LNCAP (cell line): ENCODE measurements around the gene ARNT2.

Experiments used
- TF ChIP-seq, protein P1 (sequence below): fragments of 450-650 bp; IDR thresholded peaks from 2 replicates; pipeline ENCODE4 v1.5.1; 2017; ENCODE audit warnings: mild to moderate bottlenecking

Gene ARNT2

DNA sequence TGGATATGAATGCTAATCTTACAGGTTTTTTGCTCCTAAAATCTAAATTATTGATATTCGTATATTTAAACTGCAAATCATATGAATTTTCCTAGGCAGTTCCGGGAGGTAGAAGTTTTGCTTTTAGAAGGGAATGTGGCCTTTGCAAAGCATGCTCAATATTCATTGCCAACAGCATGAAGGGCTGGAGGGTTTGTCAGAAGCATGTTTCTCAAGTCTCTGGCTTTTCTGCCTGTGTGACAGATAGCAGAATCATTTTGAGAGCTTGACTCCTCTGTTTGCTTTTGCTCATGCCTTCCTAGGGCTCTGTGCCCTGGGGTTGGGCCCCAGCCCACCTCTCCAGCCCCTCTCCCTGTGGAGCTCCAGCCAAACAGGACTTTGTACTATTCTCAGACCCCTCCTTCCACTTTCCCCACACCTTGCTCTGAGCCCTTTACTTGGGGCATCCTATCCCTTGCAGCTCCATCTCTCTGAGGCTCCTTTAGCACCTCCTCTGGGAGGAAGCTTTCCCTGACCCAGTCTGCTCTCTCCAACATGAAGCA is 91.3 kb downstream of the ARNT2 start:
- TF ChIP-seq, protein P1, sequence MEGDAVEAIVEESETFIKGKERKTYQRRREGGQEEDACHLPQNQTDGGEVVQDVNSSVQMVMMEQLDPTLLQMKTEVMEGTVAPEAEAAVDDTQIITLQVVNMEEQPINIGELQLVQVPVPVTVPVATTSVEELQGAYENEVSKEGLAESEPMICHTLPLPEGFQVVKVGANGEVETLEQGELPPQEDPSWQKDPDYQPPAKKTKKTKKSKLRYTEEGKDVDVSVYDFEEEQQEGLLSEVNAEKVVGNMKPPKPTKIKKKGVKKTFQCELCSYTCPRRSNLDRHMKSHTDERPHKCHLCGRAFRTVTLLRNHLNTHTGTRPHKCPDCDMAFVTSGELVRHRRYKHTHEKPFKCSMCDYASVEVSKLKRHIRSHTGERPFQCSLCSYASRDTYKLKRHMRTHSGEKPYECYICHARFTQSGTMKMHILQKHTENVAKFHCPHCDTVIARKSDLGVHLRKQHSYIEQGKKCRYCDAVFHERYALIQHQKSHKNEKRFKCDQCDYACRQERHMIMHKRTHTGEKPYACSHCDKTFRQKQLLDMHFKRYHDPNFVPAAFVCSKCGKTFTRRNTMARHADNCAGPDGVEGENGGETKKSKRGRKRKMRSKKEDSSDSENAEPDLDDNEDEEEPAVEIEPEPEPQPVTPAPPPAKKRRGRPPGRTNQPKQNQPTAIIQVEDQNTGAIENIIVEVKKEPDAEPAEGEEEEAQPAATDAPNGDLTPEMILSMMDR, result no peak

DNA sequence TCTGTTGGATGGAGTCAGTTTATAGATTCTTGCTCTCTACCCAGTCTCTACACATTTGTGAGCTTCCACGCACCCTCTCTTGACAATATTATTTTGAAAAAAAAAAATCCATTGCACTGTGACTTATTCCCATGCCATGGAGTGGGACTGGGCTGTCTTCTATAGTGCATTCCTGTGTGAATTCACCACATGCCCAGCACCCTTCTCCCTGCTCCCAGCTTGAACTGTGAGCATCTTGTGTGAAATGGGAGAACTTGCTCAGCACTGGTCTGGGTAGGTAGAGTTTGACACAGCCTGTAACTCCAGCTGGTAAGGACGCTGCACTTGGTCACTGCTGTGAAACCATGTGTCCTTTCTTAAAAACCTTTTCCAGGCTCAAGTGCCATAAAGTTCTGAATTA is 91.9 kb downstream of the ARNT2 start:
- TF ChIP-seq, protein P1, result no peak

DNA sequence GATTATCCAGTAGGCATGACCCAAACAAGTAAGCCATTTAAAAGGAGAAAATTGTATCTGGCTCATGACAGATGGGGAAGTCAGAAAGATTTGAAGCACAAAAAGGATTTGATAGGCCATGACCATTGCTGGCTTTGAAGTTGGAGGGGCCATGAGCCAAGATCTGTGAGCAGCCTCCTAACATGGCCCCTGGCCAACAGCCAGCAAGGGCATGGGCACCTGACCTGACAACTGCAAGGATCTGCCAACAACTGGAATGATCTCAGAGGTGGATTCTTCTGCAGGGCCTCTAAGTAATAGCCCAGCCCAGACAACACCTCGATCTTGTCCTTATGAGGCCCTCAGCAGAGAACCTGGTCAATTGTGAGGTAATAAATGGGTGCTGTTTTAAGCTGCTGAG is 93.0 kb downstream of the ARNT2 start:
- TF ChIP-seq, protein P1, result no peak

DNA sequence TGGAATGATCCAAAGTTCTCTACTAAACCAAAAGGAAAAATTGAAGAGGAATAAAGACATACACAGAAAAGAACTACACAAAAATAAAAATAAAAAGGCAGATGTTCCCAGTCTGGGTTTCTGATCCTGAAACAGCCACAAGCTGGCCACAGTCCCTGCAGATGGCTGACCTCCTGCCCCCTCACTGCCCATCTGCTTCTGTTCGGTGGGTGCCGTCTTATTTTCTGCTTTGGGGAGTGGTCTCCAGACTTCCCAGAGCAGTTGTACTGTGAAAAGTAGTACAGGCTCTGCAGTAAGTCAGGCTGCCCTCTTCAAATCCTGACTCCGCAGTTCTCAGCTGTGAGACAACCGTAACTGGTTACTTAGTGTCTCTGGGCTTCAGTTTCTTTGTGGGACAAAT is 94.5 kb downstream of the ARNT2 start:
- TF ChIP-seq, protein P1, result no peak

DNA sequence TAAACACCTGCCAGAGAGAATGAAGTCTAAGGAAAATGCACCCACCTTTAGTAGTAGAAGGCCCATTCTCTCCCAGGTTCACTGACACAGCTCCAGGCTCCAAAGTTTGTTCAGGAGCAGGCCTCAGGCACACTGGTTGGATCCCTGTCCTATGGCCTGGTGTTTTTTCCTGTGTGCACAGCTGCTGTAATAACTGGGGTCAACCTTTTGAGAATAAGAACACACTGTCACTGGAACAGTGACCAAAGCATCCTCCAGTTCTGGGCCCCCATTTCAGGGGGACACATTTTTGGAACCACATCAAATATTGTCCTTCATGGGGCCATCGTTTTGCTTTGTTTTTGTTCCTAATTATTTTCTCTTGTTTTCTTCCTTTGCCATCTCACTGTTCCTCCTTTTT is 95.8 kb downstream of the ARNT2 start:
- TF ChIP-seq, protein P1, result no peak

DNA sequence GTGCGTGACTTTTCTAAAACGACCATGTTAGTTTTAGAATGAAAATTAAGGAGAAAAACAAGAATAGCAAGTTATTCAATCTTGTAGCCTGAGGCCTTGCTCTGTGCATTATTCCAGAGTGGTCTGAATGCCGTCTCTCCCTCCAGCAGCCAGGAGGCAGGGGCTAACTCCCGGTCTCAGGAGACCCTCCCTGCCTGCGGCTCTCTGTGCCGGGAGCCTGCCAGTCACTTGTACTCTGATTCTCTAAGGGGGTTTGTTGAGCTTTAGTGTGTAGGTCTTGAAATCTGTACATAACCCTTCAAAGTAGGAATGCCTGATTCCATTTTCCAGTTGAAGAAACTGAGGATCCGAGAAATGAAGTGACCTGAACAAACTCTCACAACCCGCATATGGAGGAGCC is 97.3 kb downstream of the ARNT2 start:
- TF ChIP-seq, protein P1, result no peak

DNA sequence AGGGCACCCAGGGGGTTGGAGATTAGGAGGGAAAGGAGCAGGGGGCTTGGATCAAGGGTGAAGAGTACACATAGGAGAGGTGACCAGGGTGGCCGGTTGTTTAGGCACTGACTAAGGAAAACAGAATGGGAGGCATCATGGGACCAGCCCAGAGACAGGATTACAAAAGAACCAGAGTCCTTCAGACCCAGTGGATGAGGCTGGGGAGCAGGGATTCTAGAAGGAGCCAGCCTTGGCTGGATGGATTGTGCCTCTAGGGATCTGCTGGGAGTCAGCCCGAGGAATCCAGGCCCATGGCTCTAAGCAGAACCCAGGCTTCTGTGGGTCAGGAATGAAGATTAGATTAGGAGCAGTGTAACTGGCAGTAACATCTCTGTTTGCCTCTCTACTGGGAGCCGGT is 98.6 kb downstream of the ARNT2 start:
- TF ChIP-seq, protein P1, result no peak

DNA sequence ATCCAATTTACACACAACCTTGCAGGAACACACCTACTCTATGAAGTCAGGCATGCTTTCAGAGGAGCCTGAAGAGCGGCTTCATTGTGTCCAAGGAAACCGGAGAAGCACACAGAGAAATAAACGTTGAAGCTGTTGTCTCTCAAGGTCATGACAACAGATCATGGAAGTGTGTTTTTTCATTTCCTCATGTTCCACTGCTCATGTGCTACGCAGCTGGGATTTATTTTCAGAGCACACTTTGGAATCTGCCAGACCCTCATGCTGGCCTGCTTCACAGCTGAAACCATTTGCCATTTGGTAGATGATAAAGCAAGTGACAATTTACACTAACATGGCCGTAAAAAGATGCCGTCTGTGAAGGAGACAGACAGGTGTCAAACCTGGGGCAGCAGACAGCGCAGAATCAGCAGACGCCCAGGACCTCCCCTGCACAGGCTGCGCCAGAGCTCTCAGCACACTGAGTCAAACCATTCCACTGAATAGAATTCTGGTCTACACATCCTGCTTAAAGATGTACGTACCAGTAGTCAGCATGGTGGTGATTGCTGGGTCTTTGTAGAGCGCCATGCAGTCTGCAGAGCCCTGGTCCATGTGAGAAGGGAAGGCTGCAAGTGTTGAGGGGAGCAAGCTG is 99.3 kb downstream of the ARNT2 start:
- TF ChIP-seq, protein P1, result no peak
